Thyroid gland (tissue), 4 donors: Measurements from ENCODE around the gene CSNK1A1.

Source experiments
- CTCF ChIP-seq, 6 experiments: fragments of 200-600 bp in 3 of 6; fragments of 450-650 bp in 3 of 6; sonication (generic) in 3 of 6; IDR thresholded peaks; one replicate each; pipeline ENCODE4 v1.5.1; 2016 to 2019; ENCODE audit warnings: antibody characterized with exemption in 6 of 6, mild to moderate bottlenecking in 2 of 6, inconsistent platforms in 1 of 6, moderate library complexity in 1 of 6
- POLR2A ChIP-seq, 2 donors: fragments of 450-650 bp; IDR thresholded peaks; one replicate each; pipeline ENCODE4 v1.6.1; 2017; ENCODE audit warnings: antibody characterized with exemption in 2 of 2, mild to moderate bottlenecking in 2 of 2, moderate library complexity in 1 of 2

DNA sequence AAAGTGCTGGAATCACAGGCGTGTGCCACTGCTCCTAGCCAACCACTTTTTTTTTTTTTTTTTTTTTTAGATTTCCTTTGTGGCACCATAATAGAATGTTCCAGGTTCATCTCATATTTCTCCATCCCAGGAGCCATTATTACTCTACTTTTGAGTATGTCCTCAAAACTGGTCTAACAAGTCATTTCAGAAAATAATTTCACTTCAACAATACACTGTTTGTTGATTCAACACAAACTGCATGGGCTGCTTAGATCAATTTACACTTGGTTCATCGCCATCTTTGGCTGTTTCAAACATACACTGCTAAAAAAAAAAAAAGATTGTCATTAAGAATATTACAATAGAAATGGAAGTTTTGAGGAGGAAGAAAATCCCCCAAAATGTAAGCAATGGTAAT is 57.9 kb downstream of the CSNK1A1 start:
- TF ChIP-seq CTCF (IDR thresholded peaks at IDR 0.05) (no peak), POLR2A (IDR thresholded peaks at IDR 0.05) (no peak)
